Lung (tissue), 12 donors: ENCODE data around the gene COL4A3. TPM values are rescaled to one million over a fixed set of nuclear protein-coding genes. Genes with fewer than 3 reads are reported as not detected.

Source experiments
- ATAC-seq: fragments of 200-7000 bp; cut with Tn5 transposase; one replicate; pipeline ENCODE4 v1.9.1; 2020; ENCODE audit warnings: moderate number of reproducible peaks; ENCODE audit not compliant: insufficient read depth, low FRiP score
- DNase-seq, 3 donors: peaks; one replicate each; pipeline ENCODE4 v3.0.0-alpha.2; 2013 to 2017
- H3K27ac ChIP-seq, 2 donors: one replicate each; pipeline ENCODE4 v1.5.1; 2013; ENCODE audit warnings: mild to moderate bottlenecking in 2 of 2, moderate library complexity in 2 of 2, control low read depth in 1 of 2, inconsistent platforms in 1 of 2, low read depth in 1 of 2, low read length in 1 of 2
- H3K27me3 ChIP-seq, 3 donors: one replicate each; pipeline ENCODE4 v1.5.1; 2013; ENCODE audit warnings: low read length in 2 of 3; ENCODE audit not compliant: control insufficient read depth in 3 of 3, insufficient read depth in 3 of 3
- H3K36me3 ChIP-seq, 4 donors: one replicate each; pipeline ENCODE4 v1.5.1; 2013; ENCODE audit warnings: low read length in 4 of 4, mild to moderate bottlenecking in 1 of 4, moderate library complexity in 1 of 4; ENCODE audit not compliant: control insufficient read depth in 4 of 4, insufficient read depth in 4 of 4
- H3K4me1 ChIP-seq, 5 donors: one replicate each; pipeline ENCODE4 v1.5.1; 2013; ENCODE audit warnings: low read length in 5 of 5, mild to moderate bottlenecking in 2 of 5, moderate library complexity in 1 of 5; ENCODE audit not compliant: control insufficient read depth in 5 of 5, insufficient read depth in 5 of 5
- H3K4me3 ChIP-seq: one replicate; pipeline ENCODE4 v1.5.1; 2013; ENCODE audit warnings: mild to moderate bottlenecking, control low read depth, moderate library complexity
- H3K9ac ChIP-seq, 2 donors: one replicate each; pipeline ENCODE4 v1.5.1; 2013; ENCODE audit warnings: low read length in 2 of 2, control low read depth in 1 of 2; ENCODE audit not compliant: insufficient read depth in 1 of 2
- H3K9me3 ChIP-seq, 4 donors: one replicate each; pipeline ENCODE4 v1.5.1; 2013; ENCODE audit warnings: low read length in 3 of 4, mild to moderate bottlenecking in 1 of 4, moderate library complexity in 1 of 4; ENCODE audit not compliant: control insufficient read depth in 4 of 4, insufficient read depth in 3 of 4
- CTCF ChIP-seq: IDR thresholded peaks from 2 replicates; pipeline ENCODE4 v1.5.1; 2012; ENCODE audit warnings: mild to moderate bottlenecking; ENCODE audit errors: control extremely low read depth, extremely low read depth
- WGBS, 2 donors: extraction: QIAGEN DNeasy Blood & Tissue Kit; methylation state at CpG; one replicate each; pipeline ENCODE4 v1.1.7; 2013; 5-methylcytosine and 5-hydroxymethylcytosine counted together
- polyA plus RNA-seq, 2 donors: library from polyadenylated mRNA; stranded (reverse); fragments of 200-250 nt; gene quantifications; one replicate each; pipeline ENCODE4 v1.2.1, GENCODE V29; 2013
- total RNA-seq, 2 donors: library from RNA; depleted of rRNA in 1 of 2; stranded (reverse); fragments of >200 nt in 1 of 2; gene quantifications; one replicate each; pipeline ENCODE4 v1.2.1, GENCODE V29; 2014 to 2021
- donor health status: control.
- donor health status: control.
- donor health status: Bipolar disorder and iron deficiency.
- donor health status: healthy.
- donor health status: DM: yes; HTN: yes; CAD: no.

Gene COL4A3
- total and polyA plus RNA-seq, 4 donors: 3.5 to 34.2 (median 20.2) TPM

GRCh38 chr2:227146456-227146855 is 18.0 kb upstream of the COL4A3 start:
- Histone ChIP-seq H3K27me3 (no peaks in the 10 kb centered on the region), H3K27ac (no peak overlapping the region), H3K9me3 (peaks cover 0 to 4% (median 1%) of the 10 kb centered on the region in 4 donors), H3K4me3 (no peak overlapping the region), H3K36me3 (no peaks in the 10 kb centered on the region), H3K4me1 (peaks cover 0 to 4% (median 0%) of the 10 kb centered on the region in 5 donors), H3K9ac (no peak overlapping the region)
- no peak for DNase-seq
- TF ChIP-seq CTCF: no peak
- 73% methylated on average over 6 of the region's 6 CpGs for WGBS, 2 donors
- no peak for ATAC-seq

DNA sequence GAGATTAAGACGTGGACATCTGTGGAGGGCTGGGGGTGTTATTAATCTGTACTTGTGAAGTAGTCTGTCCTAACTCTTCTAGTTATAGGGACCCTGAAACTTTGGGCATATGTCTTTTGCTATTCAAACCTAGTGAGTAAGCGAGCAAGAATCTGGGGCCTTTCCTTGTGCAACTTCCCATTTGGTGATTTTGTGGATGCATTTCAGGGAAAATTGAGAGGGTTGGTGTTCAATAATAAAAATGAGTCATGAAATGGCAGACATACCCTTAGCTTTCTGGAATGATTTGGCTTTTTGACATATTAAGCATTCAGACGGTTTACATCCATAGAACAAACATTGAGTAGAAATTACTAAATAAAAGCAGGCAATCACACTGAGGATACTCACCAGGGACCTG is 17.4 kb upstream of the COL4A3 start:
- no peaks in the 10 kb centered on the region for H3K4me1 ChIP-seq
- H3K4me3 ChIP-seq: no peak overlapping the region
- H3K27me3 ChIP-seq: no peaks in the 10 kb centered on the region
- peaks cover 0 to 4% (median 2%) of the 10 kb centered on the region in 4 donors for H3K9me3 ChIP-seq
- H3K9ac ChIP-seq: no peak overlapping the region
- no peaks in the 10 kb centered on the region for H3K36me3 ChIP-seq
- WGBS, 2 donors: 85 to 87% methylated on average over 3 of the region's 3 CpGs
- no peak overlapping the region for H3K27ac ChIP-seq
- ATAC-seq: no peak
- TF ChIP-seq CTCF: no peak
- DNase-seq: no peak

- Histone ChIP-seq H3K4me1 (no peaks in the 10 kb centered on the region), H3K9me3 (peaks cover 0 to 4% (median 2%) of the 10 kb centered on the region in 4 donors), H3K27ac (no peak overlapping the region), H3K27me3 (no peaks in the 10 kb centered on the region), H3K4me3 (no peak overlapping the region), H3K36me3 (no peaks in the 10 kb centered on the region), H3K9ac (no peak overlapping the region)
- no peak for ATAC-seq
- 81 to 82% methylated on average over 2 of the region's 2 CpGs for WGBS, 2 donors
- no peak for TF ChIP-seq CTCF
- DNase-seq: no peak
Observed at GRCh38 chr2:227148106-227148505, 16.3 kb upstream of the COL4A3 start.

- H3K4me1 ChIP-seq: peaks cover 0 to 2% (median 0%) of the 10 kb centered on the region in 5 donors
- no peaks in the 10 kb centered on the region for H3K27me3 ChIP-seq
- 86 to 88% methylated on average over 2 of the region's 2 CpGs for WGBS, 2 donors
- H3K27ac ChIP-seq: no peak overlapping the region
- H3K4me3 ChIP-seq: no peak overlapping the region
- no peak overlapping the region for H3K9ac ChIP-seq
- ATAC-seq (no peak), DNase-seq (peak in 1 of 3 donors; percentile 28)
- no peaks in the 10 kb centered on the region for H3K36me3 ChIP-seq
- peaks cover 0 to 4% (median 2%) of the 10 kb centered on the region in 4 donors for H3K9me3 ChIP-seq
- TF ChIP-seq CTCF: no peak
Observed at GRCh38 chr2:227150222-227150936, 14.0 kb upstream of the COL4A3 start.
